GM12801 (cell line): ENCODE measurements around the gene MCAT.

ENCODE experiments used
- TF ChIP-seq, protein P1 (sequence below): IDR thresholded peaks from one replicate; pipeline ENCODE4 v1.5.1; 2011; ENCODE audit warnings: control low read depth; ENCODE audit not compliant: insufficient read length; ENCODE audit errors: extremely low read depth

MCAT gene, protein sequence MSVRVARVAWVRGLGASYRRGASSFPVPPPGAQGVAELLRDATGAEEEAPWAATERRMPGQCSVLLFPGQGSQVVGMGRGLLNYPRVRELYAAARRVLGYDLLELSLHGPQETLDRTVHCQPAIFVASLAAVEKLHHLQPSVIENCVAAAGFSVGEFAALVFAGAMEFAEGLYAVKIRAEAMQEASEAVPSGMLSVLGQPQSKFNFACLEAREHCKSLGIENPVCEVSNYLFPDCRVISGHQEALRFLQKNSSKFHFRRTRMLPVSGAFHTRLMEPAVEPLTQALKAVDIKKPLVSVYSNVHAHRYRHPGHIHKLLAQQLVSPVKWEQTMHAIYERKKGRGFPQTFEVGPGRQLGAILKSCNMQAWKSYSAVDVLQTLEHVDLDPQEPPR

DNA sequence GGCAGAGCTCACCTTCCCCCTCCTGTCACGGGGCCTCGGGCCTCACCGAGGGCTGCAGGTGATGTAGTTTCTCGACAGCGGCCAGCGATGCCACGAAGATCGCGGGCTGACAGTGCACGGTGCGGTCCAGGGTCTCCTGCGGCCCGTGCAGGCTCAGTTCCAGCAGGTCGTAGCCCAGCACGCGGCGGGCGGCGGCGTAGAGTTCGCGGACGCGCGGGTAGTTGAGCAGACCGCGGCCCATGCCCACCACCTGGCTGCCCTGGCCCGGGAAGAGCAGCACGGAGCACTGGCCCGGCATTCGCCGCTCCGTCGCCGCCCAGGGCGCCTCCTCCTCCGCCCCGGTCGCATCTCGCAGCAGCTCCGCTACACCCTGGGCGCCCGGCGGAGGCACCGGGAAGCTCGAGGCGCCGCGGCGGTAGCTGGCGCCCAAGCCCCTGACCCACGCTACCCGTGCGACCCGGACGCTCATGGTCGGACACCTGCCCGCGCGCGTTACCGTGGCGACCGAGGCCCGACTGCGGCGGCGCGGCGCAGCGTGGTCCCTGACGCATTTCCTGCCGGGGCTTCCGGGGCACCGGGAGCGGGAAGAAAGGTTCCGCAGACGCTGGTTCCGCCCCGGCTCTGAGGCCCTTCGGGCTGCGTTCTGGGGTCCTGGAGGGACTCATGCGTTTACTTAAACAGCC lies at the start of gene MCAT:
Gene MCAT (minus strand): TSS at position 519 of the 683 bp plus-strand sequence. CDS start 50 bp downstream, at position 469.
- TF ChIP-seq, protein P1, sequence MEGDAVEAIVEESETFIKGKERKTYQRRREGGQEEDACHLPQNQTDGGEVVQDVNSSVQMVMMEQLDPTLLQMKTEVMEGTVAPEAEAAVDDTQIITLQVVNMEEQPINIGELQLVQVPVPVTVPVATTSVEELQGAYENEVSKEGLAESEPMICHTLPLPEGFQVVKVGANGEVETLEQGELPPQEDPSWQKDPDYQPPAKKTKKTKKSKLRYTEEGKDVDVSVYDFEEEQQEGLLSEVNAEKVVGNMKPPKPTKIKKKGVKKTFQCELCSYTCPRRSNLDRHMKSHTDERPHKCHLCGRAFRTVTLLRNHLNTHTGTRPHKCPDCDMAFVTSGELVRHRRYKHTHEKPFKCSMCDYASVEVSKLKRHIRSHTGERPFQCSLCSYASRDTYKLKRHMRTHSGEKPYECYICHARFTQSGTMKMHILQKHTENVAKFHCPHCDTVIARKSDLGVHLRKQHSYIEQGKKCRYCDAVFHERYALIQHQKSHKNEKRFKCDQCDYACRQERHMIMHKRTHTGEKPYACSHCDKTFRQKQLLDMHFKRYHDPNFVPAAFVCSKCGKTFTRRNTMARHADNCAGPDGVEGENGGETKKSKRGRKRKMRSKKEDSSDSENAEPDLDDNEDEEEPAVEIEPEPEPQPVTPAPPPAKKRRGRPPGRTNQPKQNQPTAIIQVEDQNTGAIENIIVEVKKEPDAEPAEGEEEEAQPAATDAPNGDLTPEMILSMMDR, result no peak

DNA sequence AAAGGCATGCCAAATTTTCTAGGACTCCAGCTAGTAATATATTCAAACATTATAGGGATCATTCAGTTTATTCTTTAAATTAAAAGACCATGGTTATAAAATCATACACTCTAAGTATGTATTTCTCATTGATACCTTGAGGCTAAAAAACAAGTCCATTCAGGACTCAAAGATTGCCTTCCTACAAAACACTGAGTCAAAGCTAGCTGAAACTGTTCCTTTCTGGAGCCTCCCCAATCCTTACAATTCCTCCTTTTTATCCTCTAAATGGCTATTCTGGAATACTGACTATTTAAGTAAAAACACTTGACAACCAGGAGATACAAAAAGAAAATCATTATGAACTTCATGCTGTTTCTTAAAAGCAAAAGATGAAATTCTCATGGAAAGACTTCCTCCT lies 48.6 kb upstream of the MCAT start:
- TF ChIP-seq, protein P1, result no peak

DNA sequence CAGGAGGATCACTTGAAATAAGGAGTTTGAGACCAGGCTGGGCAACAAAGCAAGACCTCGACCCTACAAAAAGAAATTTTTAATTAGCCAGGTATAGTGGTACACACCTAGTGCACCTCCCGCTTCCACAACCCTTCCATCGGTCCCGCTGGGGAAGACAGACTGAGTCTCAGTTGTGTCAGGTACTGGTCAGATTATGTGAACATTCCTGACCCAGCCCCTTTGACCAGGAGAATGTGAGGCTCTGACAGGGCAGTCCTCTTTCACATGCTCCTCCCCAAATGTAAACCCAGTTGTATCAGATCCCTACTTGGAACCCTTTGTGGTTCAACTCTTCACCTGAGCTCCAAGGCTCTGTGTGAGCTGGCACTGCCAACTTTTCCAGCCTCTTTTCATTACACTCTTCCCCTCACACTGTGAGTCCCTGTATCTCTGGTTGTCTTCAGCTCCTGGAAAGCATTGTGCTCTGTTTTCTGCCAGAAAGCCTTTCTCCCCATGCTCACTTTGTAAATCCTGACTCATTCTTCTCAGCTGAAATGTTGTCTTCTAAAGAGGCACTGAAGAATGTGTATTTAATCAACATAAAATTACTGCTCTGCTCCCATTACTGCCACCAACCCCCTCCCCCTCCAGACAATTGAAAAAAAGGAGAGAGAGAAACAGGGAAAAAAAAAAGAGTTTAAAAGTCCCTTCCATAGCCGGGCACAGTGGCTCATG lies 45.8 kb upstream of the MCAT start:
- TF ChIP-seq, protein P1, result no peak

DNA sequence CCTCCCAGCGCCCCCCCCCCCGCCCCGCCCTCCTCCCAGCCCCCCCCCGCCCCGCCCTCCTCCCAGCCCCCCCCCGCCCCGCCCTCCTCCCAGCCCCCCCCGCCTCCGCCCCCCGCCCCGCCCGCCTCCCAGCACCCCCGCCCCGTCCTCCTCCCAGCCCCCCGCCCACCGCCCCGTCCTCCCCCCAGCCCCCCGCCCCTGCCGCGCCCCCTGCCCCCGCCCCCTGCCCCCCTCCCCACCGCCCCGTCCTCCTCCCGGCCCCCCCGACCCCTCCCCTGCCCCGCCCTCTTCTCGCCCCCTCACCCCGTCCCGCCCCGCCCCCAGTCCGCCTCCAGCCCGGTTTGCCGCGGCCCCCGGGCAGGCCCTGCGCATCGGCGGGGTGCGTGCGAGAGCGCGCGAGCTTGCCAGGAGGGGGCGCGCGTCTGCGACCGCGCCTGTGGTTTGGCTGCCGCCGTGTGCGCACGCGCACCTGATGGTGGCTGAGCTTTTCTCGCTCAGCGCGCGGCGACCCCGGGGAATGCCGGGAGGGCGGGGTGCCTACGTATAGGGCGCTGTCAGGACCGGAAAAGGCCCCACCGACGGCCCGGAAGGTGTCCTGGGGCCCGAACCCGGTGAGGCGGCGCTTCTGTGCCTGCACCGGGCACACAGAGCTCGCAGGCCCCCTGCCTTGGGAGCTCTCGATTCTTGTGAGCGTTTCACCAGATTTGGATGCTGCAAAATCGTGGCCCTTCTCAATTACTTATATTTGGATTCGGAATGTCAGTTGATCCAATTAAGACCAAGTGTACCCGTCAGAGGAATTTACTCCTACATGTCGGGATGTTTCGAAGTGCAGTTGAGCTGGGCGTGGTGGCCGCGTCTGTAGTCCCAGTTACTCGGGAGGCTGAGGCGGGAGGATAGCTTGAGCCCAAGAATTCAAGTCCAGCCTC lies 44.2 kb upstream of the MCAT start:
- TF ChIP-seq, protein P1, result no peak

DNA sequence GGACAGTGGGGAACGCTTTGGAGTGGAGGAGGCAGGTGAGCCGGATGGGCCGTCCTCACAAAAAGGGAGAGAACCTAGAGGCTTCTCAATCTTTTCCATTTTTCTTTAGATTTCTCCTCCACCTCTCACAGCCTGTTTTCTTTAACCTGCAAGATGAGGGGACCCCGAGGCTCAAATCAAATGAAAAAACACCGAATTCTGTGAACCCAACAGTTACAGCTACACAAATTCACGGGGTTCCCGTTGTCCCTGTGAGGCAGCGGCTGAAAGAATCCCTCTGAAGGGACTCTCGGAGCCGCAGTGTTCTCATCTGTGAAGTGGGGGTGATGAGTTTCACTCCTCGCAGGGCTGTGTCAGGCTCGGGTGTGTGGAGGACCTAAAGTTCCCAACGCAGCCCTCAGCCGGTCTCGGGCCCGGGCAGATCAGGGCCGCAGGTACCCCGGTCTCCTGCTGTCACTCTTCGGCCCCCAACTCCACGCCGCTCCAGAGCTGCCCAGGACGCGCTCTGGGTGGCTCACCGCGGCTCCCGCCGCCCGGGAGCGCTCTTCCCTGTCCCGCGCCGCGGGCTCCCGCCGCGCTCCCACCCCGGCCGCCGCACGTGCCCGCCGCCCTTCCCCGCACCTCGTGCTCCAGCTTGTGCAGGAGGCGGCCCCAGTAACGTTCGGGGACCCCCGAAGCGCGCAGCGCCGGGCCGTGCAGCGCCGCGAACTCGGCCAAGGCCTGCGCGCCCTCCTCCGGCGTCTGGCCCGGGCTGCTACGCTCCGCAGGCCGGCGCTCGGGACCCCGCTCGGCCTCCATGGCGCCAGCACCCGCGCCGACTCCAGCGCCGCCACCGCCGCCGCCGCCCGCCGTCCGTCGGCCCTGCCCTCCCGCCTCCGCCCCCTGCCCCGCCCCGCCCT lies 43.3 kb upstream of the MCAT start, which contains the start of gene TTLL12:
Gene TTLL12 (minus strand): TSS at position 863 of the 899 bp plus-strand sequence. CDS start 65 bp downstream, at position 798.
- TF ChIP-seq, protein P1, result no peak

DNA sequence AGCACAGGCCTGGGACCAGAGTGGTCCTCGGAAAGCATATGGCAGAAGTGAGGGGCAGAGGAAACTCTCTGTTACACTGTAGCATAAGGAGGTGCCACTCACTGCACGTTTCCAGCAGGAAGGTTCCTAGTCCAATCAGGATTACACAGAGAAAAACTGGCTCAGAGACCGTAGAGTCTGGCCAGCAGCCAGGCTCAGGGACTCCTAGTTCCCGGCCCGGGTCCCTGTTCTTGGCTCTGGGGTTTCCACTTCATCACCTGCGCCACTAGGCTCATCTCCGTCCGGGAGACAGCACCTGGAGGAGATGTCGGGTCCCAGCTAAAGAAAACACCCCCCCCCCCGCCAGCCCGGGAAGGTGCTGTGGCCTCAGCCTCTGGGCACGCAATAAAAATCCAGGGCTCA lies 42.7 kb upstream of the MCAT start:
- TF ChIP-seq, protein P1, result no peak
